GM11168 (cell line): Measurements from ENCODE around the gene G6PC3.

ENCODE experiments used
- in situ Hi-C: fragments of 300-500 bp; cut with MboI; formaldehyde crosslinking; loops from one replicate; pipeline ENCODE4 v1.12.0; 2022; ENCODE audit warnings: low sequenced_read_pairs; ENCODE audit not compliant: unreplicated experiment

G6PC3 gene

DNA sequence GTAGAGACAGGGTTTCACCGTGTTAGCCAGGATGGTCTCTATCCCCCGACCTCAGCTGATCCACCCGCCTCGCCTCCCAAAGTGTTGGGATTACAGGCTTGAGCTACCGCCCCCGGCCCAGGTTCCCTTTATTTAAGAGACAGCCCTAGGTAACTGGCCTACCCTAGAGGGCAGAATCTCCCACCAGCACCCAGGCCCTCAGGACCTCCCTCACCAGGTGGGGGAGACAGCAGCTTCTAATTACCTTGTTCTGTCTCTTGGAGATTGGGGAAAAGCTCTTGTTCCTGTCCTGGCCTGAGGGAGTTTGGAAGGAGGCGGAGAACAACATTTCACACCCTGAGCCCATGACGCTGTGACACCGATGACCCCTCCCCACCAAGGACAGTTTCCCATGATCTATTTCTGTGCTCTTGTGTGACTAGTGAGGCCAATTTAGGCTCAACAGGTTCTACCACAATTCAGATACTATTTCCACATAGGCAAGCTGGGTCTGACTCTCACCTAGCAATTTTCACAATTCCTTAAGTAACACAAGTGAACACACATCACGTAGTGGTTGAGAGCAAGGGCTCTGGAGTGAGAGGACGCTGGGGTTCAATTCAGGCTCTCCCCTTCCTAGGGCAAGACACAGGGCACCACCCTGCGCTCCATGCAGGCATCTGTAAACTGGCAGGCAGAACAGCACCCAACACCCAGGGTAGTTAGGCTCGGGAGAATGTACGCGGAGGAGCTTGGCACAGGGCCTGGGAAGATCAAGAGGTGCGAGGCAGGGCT lies 32.5 kb downstream of the G6PC3 start:
- in situ Hi-C loops = no loop called here

DNA sequence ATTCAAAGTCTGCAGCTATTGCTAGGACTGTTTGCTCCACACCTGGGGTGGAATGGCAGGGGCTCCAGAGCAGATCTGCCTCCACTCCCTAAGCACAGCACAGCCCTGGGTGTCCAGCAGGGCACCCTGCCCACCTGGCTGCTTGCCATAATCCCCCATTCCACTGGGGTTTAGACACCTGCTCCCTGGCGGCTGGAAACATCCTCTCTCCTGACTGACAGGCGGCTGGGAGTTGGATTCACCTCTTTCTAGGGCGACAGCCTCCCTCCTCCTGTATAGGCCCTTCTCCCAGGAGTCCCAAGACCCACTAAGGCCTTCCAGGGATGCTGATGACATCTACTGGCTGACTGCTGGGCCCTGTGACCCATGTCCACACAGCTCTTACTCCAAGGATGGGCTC lies 34.9 kb downstream of the G6PC3 start:
- in situ Hi-C loops = no loop called here

GRCh38 chr17:44105941-44106340 lies 35.4 kb downstream of the G6PC3 start:
- in situ Hi-C loops = no loop called here

DNA sequence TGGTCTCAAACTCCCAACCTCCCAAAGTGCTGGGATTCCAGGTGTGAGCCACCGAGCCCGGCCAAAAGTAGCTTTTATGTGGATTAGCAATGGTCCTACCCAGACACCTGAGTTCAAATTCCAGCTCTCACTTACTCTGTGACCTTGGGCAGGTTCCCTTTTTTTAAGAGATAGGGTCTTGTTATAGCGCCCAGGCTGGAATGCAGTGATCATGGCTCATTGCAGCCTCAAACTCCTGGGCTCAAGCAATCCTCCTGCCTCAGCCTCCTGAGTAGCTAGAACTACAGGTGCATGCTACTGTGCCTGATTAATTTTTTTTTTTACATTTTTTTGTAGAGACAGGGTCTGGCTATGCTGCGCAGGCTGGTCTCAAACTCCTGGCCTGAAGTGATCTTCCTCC lies 36.3 kb downstream of the G6PC3 start:
- in situ Hi-C loops = no loop called here

- in situ Hi-C loops = no loop called here
Measured at GRCh38 chr17:44108440-44109311, 38.1 kb downstream of the G6PC3 start.

DNA sequence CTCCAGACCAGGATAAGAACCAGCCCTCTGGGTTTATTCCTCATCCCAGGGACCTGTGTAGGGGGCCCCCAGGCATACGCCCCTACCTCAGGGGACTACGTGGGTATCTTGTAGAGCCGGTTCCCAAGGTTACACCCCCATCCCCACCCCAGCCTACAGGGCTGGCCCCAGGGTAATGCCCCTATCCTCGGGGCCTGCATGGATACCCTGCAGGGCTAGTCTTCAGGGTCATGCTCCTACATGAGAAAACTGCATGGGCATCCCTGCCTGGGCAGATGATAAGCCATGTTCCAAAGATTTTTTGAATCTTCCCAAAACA lies 38.7 kb downstream of the G6PC3 start:
- in situ Hi-C loops = no loop called here

DNA sequence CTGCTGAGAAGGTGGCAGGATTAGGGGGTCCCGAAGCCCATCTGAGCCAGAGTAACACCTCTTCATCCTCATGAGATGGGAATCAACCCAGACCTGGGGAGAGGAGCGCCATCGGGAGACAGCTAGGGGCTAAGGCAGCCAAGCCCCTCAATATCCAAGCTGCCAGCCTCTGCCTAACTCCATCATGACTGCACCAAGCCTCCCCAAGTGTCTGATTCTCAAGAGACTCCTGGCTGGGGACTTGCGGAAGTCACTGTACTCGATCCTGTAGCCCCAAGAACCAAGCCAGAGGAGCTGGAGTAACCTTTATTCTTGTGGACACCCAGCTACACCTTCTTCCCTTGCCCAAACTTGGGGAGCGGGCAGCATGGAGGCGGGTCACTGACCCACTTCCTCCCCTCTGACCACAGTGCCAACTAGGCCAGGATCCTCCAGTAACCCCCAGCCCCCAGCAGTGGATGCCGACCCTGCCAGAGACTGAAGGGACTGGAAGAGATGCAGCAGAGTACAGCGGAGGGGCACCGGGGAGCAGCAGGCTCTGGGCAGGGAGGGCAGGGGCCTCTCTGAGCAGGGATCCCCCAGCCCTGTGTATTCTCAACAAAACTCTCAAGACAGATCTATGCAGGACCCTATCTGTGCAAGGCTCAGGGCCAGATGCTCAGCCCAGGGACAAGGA lies 39.6 kb downstream of the G6PC3 start:
- in situ Hi-C loops = no loop called here

DNA sequence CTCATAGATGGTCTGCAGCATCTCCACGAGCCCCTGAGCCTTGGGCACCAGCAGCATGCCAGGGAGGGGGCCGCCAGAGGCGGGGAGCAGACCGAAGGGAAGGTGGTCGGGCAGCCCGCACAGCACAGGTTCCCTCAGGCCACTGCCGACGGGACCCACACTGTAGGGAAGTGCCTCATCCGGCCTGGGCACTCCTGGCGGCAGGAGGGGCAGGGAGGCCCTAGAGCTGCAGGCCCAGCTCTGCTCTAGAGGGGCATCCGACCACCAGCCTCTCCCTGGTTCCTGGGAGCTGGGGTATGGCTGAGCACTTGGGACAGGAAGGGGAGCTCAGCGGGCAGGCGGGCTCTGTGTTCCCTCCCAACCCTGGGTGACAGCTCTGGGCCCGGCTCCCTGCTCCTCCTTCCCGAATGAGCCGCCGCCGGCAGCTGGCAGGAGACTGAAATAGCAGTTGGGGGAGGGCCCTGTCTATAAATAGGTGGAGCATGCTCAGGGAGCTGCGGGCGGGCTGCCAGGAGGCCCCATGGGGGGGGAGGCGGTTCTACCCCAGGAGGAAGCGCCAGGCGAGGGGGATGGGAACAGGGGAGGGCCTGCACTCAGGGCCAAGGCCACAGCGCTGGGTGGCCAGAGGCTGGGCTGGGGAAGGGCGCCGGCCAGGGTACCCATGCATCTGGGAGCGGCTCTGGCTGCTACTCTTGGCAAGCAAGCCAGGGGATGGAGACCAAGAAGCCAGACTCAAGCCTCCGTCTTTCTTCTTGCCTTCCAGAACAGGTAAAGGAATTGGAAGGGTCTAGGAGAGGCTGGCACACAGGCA lies 40.5 kb downstream of the G6PC3 start:
- in situ Hi-C loops = no loop called here

GRCh38 chr17:44111777-44112176 lies 41.2 kb downstream of the G6PC3 start:
- in situ Hi-C loops = no loop called here

DNA sequence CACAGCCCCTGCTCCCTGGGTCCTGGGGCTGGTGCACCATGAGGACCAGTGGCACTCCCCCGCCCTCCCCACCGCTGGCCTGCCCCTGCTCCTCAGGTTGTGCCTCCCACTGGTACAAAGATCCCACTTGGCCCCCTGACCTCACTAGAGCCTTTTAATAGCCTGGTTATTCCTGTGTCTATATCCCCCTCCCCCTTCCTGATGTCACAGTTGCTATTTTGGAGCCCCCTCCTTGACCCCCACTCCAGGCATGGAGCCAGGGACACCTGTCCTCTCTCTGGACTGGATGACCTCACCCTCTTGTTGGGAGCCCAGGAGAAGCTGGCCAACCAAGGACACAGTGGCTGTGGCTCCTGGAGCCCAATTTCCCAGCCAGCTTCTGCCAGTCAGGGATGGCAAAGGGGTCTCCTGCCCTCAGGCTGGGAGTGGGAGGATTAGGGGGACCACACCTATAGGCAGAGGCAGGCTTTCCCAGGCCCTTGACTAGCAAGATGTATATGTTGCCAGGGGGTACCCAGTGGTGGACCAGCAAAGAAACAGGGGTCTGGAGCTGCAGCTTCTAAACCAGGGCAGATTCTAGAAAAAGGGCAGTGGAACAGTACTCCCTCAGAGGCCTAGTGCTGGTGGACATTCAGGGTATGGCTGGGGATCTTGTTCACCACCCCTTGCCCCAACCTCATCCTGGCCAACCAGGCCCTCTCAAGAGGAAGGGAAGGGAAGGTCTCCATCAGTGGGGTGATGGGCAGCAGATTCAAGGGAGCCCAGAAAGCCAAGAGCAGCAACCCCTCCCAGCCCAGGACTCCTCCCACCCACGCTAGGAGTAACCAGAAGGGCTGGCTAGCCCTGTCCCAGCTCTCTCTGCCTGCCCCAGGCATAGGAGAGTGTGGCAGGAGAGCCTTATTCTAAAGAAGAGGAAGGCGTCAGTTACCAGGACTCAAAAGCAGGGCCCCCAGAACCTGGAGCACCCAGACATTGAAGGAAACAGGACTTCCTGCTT lies 42.0 kb downstream of the G6PC3 start:
- in situ Hi-C loops = no loop called here

- in situ Hi-C loops = no loop called here
Measured at GRCh38 chr17:44113382-44113781, 42.8 kb downstream of the G6PC3 start.

DNA sequence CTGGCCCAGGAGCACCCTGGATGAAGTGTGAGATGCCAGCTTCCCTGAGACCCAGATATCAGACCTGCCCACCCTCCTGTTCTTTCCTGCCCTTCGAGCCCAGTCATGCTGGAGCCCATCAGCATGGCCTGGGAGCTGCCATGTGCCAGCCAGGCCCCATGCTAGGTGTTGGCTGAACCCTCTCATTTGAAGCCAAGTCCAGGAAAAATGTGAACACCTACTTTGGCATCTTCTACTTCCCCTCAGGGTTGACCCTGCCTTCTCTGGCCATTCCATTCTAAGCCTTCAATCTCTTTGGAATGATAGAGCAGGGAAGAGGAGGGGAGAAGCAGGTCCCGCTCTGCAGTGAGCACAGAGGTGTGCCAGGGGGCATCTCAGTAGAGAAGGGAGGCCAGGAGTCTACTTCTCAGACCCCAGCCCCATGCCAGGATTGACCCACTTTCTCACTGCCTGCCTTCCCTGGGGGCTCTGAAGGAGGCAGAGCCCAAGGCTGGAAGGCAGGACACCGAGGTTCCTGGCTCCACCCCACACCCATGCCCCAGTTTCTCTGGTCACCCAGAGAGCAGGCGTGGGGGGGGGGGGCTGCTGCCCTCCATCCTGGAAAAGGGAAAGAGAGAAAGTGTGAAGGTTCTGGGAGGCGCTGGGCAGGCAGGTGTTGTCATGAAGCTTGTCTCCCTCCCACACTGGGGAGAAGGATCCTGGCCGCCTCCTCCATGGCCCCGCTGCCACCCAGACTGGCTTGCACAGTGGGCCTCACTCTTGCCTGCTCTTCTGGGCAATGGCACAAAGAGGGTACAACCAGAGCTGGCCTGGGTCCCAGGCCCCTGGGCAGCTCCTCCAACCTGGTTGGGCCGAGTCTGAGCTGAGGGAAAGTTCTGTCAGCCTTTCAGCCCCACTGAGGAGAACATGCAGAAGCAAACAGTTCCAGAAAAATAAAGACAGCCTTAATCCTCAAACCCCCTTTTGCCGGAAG lies 43.6 kb downstream of the G6PC3 start:
- in situ Hi-C loops = no loop called here

- in situ Hi-C loops = no loop called here
Measured at GRCh38 chr17:44115585-44116415, 45.3 kb downstream of the G6PC3 start.

DNA sequence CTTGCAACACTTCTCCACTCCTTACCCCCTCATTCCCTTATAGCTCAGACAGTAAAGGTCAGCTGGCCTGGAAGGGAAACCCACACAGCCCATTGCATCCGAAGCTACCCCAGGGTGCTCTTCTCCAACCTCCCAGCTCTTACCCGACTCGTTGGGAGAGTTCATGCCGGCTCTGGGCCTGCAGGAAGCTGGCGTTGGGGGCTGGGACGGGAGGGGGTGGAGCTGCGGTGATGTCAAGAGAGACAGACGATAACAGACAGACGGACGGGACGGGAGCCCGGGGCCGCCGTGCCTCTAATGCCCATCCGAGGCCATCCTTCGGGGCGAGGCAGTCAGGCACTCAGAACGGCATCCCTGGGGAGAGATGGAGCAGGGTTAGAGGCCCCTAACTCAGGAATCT lies 46.8 kb downstream of the G6PC3 start:
- in situ Hi-C loops = no loop called here

DNA sequence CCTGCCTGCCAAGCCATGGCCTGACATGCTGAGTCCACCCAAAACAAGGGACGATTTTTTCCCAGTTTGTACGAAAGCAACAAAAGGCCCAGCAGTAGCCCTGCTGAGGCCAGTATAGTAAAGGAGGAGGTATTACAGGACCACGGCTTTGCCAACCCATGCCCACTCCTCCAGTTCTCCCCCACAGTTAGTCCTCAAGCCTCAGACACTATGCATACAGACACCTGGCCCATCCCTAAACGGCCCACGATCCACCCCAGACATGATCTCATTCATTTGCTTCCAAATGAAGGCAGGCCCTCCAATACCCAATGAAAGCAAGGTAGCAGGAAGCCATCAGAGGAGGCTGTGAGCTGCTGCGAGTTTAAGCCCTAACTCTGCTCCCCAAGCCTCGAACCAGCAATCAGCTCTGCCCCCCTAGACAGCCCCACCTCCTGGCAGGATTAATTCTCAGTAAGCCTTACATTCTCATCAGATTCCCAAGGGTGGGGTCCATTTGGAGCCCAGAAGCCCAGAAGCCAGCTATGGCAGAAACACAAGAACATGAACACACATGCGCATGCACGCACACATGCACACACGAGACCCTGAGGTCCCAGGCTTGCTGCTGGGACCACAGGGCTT lies 48.0 kb downstream of the G6PC3 start:
- in situ Hi-C loops = no loop called here

DNA sequence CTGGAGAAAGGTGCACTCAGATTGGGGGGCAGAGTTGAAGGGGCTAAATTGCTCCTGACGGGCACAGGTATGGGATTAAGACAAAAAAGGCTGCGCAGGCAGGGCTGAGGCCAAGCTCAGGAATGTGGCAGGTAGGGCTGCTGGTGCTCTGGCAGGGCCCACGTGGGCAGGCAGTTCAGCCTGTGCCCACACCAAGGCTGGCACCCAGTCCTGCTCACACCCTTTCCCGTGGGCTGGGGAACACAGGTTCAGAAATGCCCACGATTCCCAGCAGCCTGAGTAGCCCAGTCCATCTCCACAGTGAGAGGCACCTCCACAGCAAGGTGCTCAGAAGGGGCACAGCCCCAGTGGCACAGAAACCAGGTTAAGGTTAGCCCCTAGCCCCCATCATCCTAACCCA lies 48.5 kb downstream of the G6PC3 start:
- in situ Hi-C loops = no loop called here

GRCh38 chr17:44119798-44120197 lies 49.3 kb downstream of the G6PC3 start:
- in situ Hi-C loops = no loop called here
